HCT116 (cell line): Measurements from ENCODE around the gene CUX1. TPM values are rescaled to one million over a fixed set of nuclear protein-coding genes. Genes with fewer than 3 reads are reported as not detected.

Source experiments
- ATAC-seq: fragments of 200-7000 bp; cut with Tn5 transposase; 2 replicates; pipeline ENCODE4 v1.9.1; 2020; ENCODE audit warnings: mild to moderate bottlenecking, moderate library complexity
- BruUV-seq: library from RNA; stranded (reverse); fragments of 400-500 nt; replicated peaks from 2 replicates; lab custom pipeline; 2021; lab: Mats Ljungman, UMichigan
- CTCF ChIA-PET: fragments of 300-600 bp; sonication (Branson Sonifier 250); formaldehyde crosslinking; loops from one replicate; lab custom pipeline; 2021; ENCODE audit warnings: antibody characterized with exemption; lab: Charles Lee
- POLR2A ChIA-PET: fragments of 300-600, 350-600 bp; sonication (Branson Sonifier 250); formaldehyde crosslinking; loops from one replicate; lab custom pipeline; 2021; ENCODE audit warnings: antibody characterized with exemption; lab: Charles Lee
- RAD21 ChIA-PET, 2 experiments: fragments of 300-600 bp; sonication (Branson Sonifier 250); formaldehyde crosslinking; loops; one replicate each; lab custom pipeline; 2023; ENCODE audit warnings: low total read pairs in 2 of 2; ENCODE audit not compliant: uncharacterized antibody in 2 of 2, unreplicated experiment in 2 of 2, low non-redundant PET in 1 of 2; lab: Charles Lee
- DNase-seq: peaks from one replicate; pipeline ENCODE4 v3.0.0-alpha.2; 2010; ENCODE audit warnings: low read depth, low spot score
- H2AFZ ChIP-seq: fragments of 200-600 bp; shearing (Covaris generic), sonication (generic); 2 replicates; pipeline ENCODE4 v1.6.1; 2017; ENCODE audit warnings: low read depth, mixed run types, mixed read lengths, antibody characterized with exemption, low read length; ENCODE audit not compliant: poor library complexity, severe bottlenecking
- H3K27ac ChIP-seq: 2 replicates; pipeline ENCODE4 v1.5.1; 2012; ENCODE audit warnings: low read depth, low read length
- H3K27me3 ChIP-seq: fragments of 200-600 bp; sonication (generic); 2 replicates; pipeline ENCODE4 v1.6.1; 2016; ENCODE audit warnings: mixed run types, low read length, mixed read lengths; ENCODE audit not compliant: insufficient read depth
- H3K36me3 ChIP-seq, 2 experiments: fragments of 200-500 bp in 1 of 2; fragments of 200-600 bp in 1 of 2; sonication (Bioruptor generic) in 1 of 2; sonication (generic) in 1 of 2; 2 replicates each; pipeline versions ENCODE4 v1.5.1 to v1.6.1; 2014 to 2016; ENCODE audit warnings: low read length in 2 of 2, inconsistent platforms in 1 of 2, mixed read lengths in 1 of 2, mixed run types in 1 of 2; ENCODE audit not compliant: insufficient read depth in 2 of 2, control insufficient read depth in 1 of 2
- H3K4me1 ChIP-seq, 2 experiments: fragments of 200-600 bp in 1 of 2; sonication (generic) in 1 of 2; 2 replicates each; pipeline versions ENCODE4 v1.5.1 to v1.6.1; 2012 to 2017; ENCODE audit warnings: low read length in 2 of 2, inconsistent platforms in 1 of 2, mild to moderate bottlenecking in 1 of 2, mixed read lengths in 1 of 2, mixed run types in 1 of 2, moderate library complexity in 1 of 2; ENCODE audit not compliant: insufficient read depth in 2 of 2, control insufficient read depth in 1 of 2
- H3K4me2 ChIP-seq: fragments of 200-600 bp; sonication (generic); 2 replicates; pipeline ENCODE4 v1.6.1; 2017; ENCODE audit warnings: mixed run types, low read length, mixed read lengths
- H3K4me3 ChIP-seq, 2 experiments: fragments of 200-600 bp in 1 of 2; sonication (generic) in 1 of 2; replicated peaks in 1 of 2; 2 replicates each; pipeline ENCODE4 v1.5.1; 2011 to 2016; ENCODE audit warnings: low read length in 2 of 2, control low read depth in 1 of 2, low read depth in 1 of 2, mild to moderate bottlenecking in 1 of 2, mixed read lengths in 1 of 2, mixed run types in 1 of 2
- H3K79me2 ChIP-seq: fragments of 200-600 bp; sonication (generic); 2 replicates; pipeline ENCODE4 v1.6.1; 2017; ENCODE audit warnings: mild to moderate bottlenecking, mixed run types, low read length, moderate library complexity, mixed read lengths; ENCODE audit not compliant: insufficient read depth
- H3K9ac ChIP-seq: fragments of 200-600 bp; sonication (generic); 2 replicates; pipeline ENCODE4 v1.6.1; 2016; ENCODE audit warnings: low read length, mixed read lengths
- H3K9me2 ChIP-seq: fragments of 200-600 bp; sonication (generic), shearing (Covaris generic); 2 replicates; pipeline ENCODE4 v1.6.1; 2017; ENCODE audit warnings: mixed run types, mild to moderate bottlenecking, moderate library complexity; ENCODE audit not compliant: insufficient read depth
- H3K9me3 ChIP-seq, 2 experiments: fragments of 200-500 bp in 1 of 2; fragments of 200-600 bp in 1 of 2; sonication (Bioruptor generic) in 1 of 2; sonication (generic) in 1 of 2; 2 replicates each; pipeline ENCODE4 v1.6.1; 2014 to 2017; ENCODE audit warnings: low read length in 2 of 2, mixed read lengths in 2 of 2, inconsistent platforms in 1 of 2, low read depth in 1 of 2, mild to moderate bottlenecking in 1 of 2, mixed run types in 1 of 2, moderate library complexity in 1 of 2; ENCODE audit not compliant: control insufficient read depth in 1 of 2, insufficient read depth in 1 of 2
- H4K20me1 ChIP-seq: fragments of 200-600 bp; sonication (generic), shearing (Covaris generic); 2 replicates; pipeline ENCODE4 v1.6.1; 2017; ENCODE audit warnings: mixed run types, mild to moderate bottlenecking, moderate library complexity; ENCODE audit not compliant: insufficient read depth
- ELF1 ChIP-seq: IDR thresholded peaks from 2 replicates; pipeline ENCODE4 v1.6.1; 2012; ENCODE audit warnings: low read depth, borderline replicate concordance
- EZH2 ChIP-seq: fragments of 200-600 bp; sonication (generic); IDR thresholded peaks from 2 replicates; pipeline ENCODE4 v1.6.1; 2017; ENCODE audit warnings: antibody characterized with exemption, mixed run types
- EZH2phosphoT487 ChIP-seq: fragments of 200-600 bp; IDR thresholded peaks from 2 replicates; pipeline ENCODE4 v1.6.1; 2018; ENCODE audit warnings: antibody characterized with exemption, borderline replicate concordance
- RAD21 ChIP-seq: IDR thresholded peaks from 2 replicates; pipeline ENCODE4 v1.6.1; 2012; ENCODE audit warnings: low read depth, mild to moderate bottlenecking
- ZFX ChIP-seq: fragments of 450-650 bp; IDR thresholded peaks from 2 replicates; pipeline ENCODE4 v1.6.1; 2017
- ZNF274 ChIP-seq: fragments of 200-500 bp; sonication (Bioruptor generic); IDR thresholded peaks from 2 replicates; pipeline ENCODE4 v1.6.1; 2014; ENCODE audit warnings: mild to moderate bottlenecking, low read depth, low read length, inconsistent platforms
- intact Hi-C: fragments of 100-400 bp; cut with micrococcal nuclease; formaldehyde crosslinking; loops from 2 replicates; pipeline ENCODE4 v1.10.0; 2022
- total RNA-seq: library from RNA; stranded (reverse); gene quantifications from one replicate; pipeline ENCODE4 v1.2.1, GENCODE V29; 2021; ENCODE audit not compliant: unreplicated experiment
- TF ChIP-seq, protein P1 (sequence below), 3 experiments: fragments of 200-600 bp in 1 of 3; sonication (generic) in 1 of 3; IDR thresholded peaks in 2 of 3; conservative IDR thresholded peaks in 1 of 3; 2 replicates each; pipeline ENCODE4 v1.5.1; 2012 to 2017; ENCODE audit warnings: low read depth in 2 of 3, low read length in 2 of 3, antibody characterized with exemption in 1 of 3, borderline replicate concordance in 1 of 3, control low read depth in 1 of 3, mild to moderate bottlenecking in 1 of 3, mixed read lengths in 1 of 3, mixed run types in 1 of 3, moderate library complexity in 1 of 3; ENCODE audit not compliant: insufficient read depth in 1 of 3
- TF ChIP-seq, protein P2 (sequence below): IDR thresholded peaks from 2 replicates; pipeline ENCODE4 v1.6.1; 2012

Gene CUX1
- total RNA-seq, 1 experiment from 2014 or later = 68.9 TPM

DNA sequence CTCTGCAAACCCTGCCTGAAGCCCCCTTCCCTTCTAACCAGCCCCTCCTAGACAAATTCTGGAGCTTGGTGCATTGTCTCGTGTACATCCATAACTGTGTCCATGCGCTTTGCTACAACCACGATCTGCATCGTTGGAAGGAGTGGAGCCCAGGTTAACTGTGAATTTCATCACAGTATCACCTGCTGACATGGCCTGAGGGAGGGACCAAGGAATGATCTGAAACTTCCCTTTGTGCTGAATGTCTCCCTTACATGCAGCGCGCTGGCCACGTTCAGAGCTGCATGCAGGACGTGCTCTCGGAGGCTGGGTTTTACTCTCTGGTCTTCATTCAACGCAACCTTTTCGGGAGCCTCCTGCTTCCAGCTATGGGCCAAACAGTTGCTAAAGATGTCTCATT lies 222.3 kb downstream of the CUX1 start:
- no peaks in the 10 kb centered on the region for H3K36me3 ChIP-seq
- H3K4me1 ChIP-seq = peaks cover 37 to 51% of the 10 kb centered on the region in 2 experiments
- H2AFZ ChIP-seq = no peak overlapping the region
- ATAC-seq (no peak), DNase-seq (no peak)
- BruUV-seq = no TSS peak
- no peak overlapping the region for H3K4me3 ChIP-seq
- H3K27me3 ChIP-seq = no peaks in the 10 kb centered on the region
- no peaks in the 10 kb centered on the region for H4K20me1 ChIP-seq
- H3K27ac ChIP-seq = no peak overlapping the region
- ChIA-PET CTCF (no interaction called here), RAD21 (no interaction called here), POLR2A (no interaction called here)
- H3K79me2 ChIP-seq = peaks cover 4% of the 10 kb centered on the region; the same call in 1 of the 2 replicates
- no peak overlapping the region for H3K4me2 ChIP-seq
- TF ChIP-seq, protein P1, sequence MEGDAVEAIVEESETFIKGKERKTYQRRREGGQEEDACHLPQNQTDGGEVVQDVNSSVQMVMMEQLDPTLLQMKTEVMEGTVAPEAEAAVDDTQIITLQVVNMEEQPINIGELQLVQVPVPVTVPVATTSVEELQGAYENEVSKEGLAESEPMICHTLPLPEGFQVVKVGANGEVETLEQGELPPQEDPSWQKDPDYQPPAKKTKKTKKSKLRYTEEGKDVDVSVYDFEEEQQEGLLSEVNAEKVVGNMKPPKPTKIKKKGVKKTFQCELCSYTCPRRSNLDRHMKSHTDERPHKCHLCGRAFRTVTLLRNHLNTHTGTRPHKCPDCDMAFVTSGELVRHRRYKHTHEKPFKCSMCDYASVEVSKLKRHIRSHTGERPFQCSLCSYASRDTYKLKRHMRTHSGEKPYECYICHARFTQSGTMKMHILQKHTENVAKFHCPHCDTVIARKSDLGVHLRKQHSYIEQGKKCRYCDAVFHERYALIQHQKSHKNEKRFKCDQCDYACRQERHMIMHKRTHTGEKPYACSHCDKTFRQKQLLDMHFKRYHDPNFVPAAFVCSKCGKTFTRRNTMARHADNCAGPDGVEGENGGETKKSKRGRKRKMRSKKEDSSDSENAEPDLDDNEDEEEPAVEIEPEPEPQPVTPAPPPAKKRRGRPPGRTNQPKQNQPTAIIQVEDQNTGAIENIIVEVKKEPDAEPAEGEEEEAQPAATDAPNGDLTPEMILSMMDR (IDR thresholded peaks at IDR 0.05 in 2 of 3, conservative IDR thresholded peaks at IDR 0.05 in 1 of 3; ENCODE audit: borderline replicate concordance in 1 of 3, insufficient read depth in 1 of 3, low read depth in 2 of 3, low read length in 2 of 3) = no peak
- TF ChIP-seq EZH2phosphoT487 = no peak
- no peak for TF ChIP-seq ELF1
- no peak for TF ChIP-seq ZFX
- TF ChIP-seq, protein P2, sequence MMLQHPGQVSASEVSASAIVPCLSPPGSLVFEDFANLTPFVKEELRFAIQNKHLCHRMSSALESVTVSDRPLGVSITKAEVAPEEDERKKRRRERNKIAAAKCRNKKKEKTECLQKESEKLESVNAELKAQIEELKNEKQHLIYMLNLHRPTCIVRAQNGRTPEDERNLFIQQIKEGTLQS = no peak
- no peak for TF ChIP-seq ZNF274
- H3K9me2 ChIP-seq = no peaks in the 10 kb centered on the region
- intact Hi-C loops = no loop called here
- no peak overlapping the region for H3K9ac ChIP-seq
- no peaks in the 10 kb centered on the region for H3K9me3 ChIP-seq

DNA sequence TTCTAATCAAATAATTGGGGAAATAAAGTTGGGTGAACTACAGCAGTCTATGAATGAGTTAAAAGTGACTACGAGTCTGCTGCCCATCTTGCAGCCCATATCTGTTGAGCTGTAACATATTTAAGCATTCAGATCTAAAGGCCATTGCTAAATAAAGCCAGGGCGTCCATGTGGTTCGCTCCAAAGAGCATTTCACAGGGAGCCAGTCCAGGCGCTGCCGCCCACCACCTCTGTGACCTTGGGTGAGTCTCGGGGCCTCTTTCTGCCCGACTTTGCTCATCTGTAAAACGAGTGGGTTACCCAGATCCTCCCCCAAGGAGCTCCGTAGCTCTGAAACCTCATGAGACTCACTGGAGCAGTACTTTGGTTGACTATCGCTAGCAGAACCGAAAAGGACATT lies 223.1 kb downstream of the CUX1 start:
- ChIA-PET CTCF (no interaction called here), POLR2A (no interaction called here), RAD21 (no interaction called here)
- no peak for DNase-seq
- Histone ChIP-seq H3K27ac (no peak overlapping the region), H3K4me2 (no peak overlapping the region), H2AFZ (no peak overlapping the region), H3K79me2 (peaks cover 6% of the 10 kb centered on the region; the same call in 1 of the 2 replicates), H4K20me1 (no peaks in the 10 kb centered on the region), H3K36me3 (no peaks in the 10 kb centered on the region), H3K9me2 (no peaks in the 10 kb centered on the region)
- BruUV-seq = no TSS peak
- intact Hi-C loops = no loop called here
- ATAC-seq = no peak
- TF ChIP-seq, protein P1 (IDR thresholded peaks at IDR 0.05 in 2 of 3, conservative IDR thresholded peaks at IDR 0.05 in 1 of 3; ENCODE audit: borderline replicate concordance in 1 of 3, insufficient read depth in 1 of 3, low read depth in 2 of 3, low read length in 2 of 3) = no peak
- no peak for TF ChIP-seq RAD21
- no peak for TF ChIP-seq EZH2
- TF ChIP-seq, all 23 proteins: peak for 0
- H3K4me1 ChIP-seq = peaks cover 42 to 59% of the 10 kb centered on the region in 2 experiments
- no peak overlapping the region for H3K9ac ChIP-seq
- H3K27me3 ChIP-seq = no peaks in the 10 kb centered on the region
- H3K4me3 ChIP-seq = no peak overlapping the region
- no peaks in the 10 kb centered on the region for H3K9me3 ChIP-seq
